Body of pancreas (tissue), 4 donors: ENCODE measurements around the gene EHBP1L1.

Experiments
- POLR2A ChIP-seq, 3 donors: fragments of 450-650 bp; IDR thresholded peaks; one replicate each; pipeline ENCODE4 v1.6.1; 2016; ENCODE audit warnings: antibody characterized with exemption in 3 of 3, mild to moderate bottlenecking in 2 of 3
- TF ChIP-seq, protein P1 (sequence below), 7 experiments: fragments of 450-650 bp in 4 of 7; fragments of 200-600 bp in 3 of 7; sonication (generic) in 3 of 7; IDR thresholded peaks; one replicate each; pipeline ENCODE4 v1.5.1; 2016 to 2019; ENCODE audit warnings: antibody characterized with exemption in 7 of 7

DNA sequence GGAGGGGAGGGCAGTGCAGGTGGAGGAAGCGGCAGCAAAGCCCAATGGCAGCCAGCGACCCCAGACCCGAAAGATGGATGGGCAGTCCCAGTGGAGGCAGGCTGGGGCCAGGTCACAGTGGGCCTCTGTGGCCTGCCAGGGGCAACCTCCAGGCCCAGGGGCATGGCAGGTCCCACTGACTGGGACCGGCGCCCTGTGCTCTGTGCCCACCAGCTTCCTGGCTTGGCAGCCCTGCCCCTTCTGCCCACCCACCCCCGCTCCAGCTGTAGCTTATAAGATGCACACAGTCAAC is 24.0 kb downstream of the EHBP1L1 start:
- no peak for TF ChIP-seq POLR2A (IDR thresholded peaks at IDR 0.05)
- TF ChIP-seq, protein P1, sequence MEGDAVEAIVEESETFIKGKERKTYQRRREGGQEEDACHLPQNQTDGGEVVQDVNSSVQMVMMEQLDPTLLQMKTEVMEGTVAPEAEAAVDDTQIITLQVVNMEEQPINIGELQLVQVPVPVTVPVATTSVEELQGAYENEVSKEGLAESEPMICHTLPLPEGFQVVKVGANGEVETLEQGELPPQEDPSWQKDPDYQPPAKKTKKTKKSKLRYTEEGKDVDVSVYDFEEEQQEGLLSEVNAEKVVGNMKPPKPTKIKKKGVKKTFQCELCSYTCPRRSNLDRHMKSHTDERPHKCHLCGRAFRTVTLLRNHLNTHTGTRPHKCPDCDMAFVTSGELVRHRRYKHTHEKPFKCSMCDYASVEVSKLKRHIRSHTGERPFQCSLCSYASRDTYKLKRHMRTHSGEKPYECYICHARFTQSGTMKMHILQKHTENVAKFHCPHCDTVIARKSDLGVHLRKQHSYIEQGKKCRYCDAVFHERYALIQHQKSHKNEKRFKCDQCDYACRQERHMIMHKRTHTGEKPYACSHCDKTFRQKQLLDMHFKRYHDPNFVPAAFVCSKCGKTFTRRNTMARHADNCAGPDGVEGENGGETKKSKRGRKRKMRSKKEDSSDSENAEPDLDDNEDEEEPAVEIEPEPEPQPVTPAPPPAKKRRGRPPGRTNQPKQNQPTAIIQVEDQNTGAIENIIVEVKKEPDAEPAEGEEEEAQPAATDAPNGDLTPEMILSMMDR (IDR thresholded peaks at IDR 0.05) = no peak
